Right cardiac atrium (tissue), 5 donors: Measurements from ENCODE around the gene DNAJC17. TPM values are rescaled to one million over a fixed set of nuclear protein-coding genes. Genes with fewer than 3 reads are reported as not detected.
A peak's percentile ranks its signal among the peaks of the same experiment; 100 is the strongest.

ENCODE experiments used
- ATAC-seq, 2 donors: fragments of 200-7000 bp; cut with Tn5 transposase; one replicate each; pipeline versions ENCODE4 v1.8.0 to v1.9.1; 2020; ENCODE audit warnings: moderate library complexity in 2 of 2, mild to moderate bottlenecking in 1 of 2
- DNase-seq, 3 donors: peaks; one replicate each; pipeline ENCODE4 v3.0.0-alpha.2; 2020
- H3K27ac ChIP-seq: one replicate; pipeline ENCODE4 v1.5.1; 2013; ENCODE audit warnings: mild to moderate bottlenecking, low read length, control low read depth, moderate library complexity
- H3K27me3 ChIP-seq: one replicate; pipeline ENCODE4 v1.6.1; 2013; ENCODE audit not compliant: control insufficient read depth, insufficient read depth
- H3K4me1 ChIP-seq: one replicate; pipeline ENCODE4 v1.6.1; 2013; ENCODE audit warnings: low read length; ENCODE audit not compliant: control insufficient read depth, insufficient read depth
- H3K4me3 ChIP-seq: one replicate; pipeline ENCODE4 v1.5.1; 2013; ENCODE audit warnings: low read length, control low read depth
- H3K9me3 ChIP-seq: one replicate; pipeline ENCODE4 v1.6.1; 2013; ENCODE audit warnings: low read length; ENCODE audit not compliant: control insufficient read depth
- WGBS: extraction: QIAGEN DNeasy Blood & Tissue Kit; methylation state at CpG from one replicate; pipeline ENCODE4 v1.1.7; 2013; 5-methylcytosine and 5-hydroxymethylcytosine counted together
- intact Hi-C, 4 donors: fragments of 100-400 bp; cut with DNase I; formaldehyde crosslinking; loops; one replicate each; pipeline versions ENCODE4 v1.11.0 to v1.14.0; 2022 to 2023
- polyA plus RNA-seq: library from polyadenylated mRNA; stranded (reverse); fragments of 200-250 nt; gene quantifications from one replicate; pipeline ENCODE4 v1.2.3, GENCODE V29; 2013
- total RNA-seq, 4 donors: library from RNA; stranded (reverse); fragmentation: NEBNext Ultra II Directional; extraction: Animal tissue kit (Norgen Biotek cat#: 25700); gene quantifications; one replicate each; pipeline ENCODE4 v1.2.1, GENCODE V29; 2021
- donor health status: healthy with polysubstance abuse.
- donor health status: DM: no; HTN: yes; CAD: no.
- donor health status: DM: no; HTN: no; CAD: no.
- donor health status: DM: no; HTN: yes; CAD: no; lungs with severe emphysema.
- donor health status: DM: yes; HTN: yes; CAD: no.

The DNAJC17 gene
- total and polyA plus RNA-seq, 5 donors: 17.1 to 30.6 (median 19.2) TPM

DNA sequence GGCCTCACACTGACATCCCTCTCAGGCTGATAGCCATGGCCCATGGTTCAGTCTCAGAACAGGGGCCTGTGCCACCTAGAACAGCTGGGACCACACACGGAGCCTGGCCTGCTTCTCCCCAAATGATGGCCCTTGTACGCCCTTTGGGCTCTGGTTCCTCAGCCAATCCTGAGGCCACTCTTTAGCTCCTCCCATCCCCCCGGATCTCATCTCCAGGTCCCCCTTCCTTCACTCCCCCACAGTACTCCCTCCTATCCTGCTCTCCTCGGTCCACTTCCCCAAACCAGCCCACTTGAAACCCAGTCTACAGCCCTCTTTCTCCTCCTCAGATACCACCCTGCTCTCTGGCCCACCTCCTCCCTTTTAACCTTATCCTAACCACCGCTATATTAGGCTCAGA lies 18.2 kb downstream of the DNAJC17 start:
- peaks cover 7% of the 10 kb centered on the region for H3K4me1 ChIP-seq
- no peaks in the 10 kb centered on the region for H3K27me3 ChIP-seq
- no peak for DNase-seq
- no peak for ATAC-seq
- 74% methylated on average over 5 of the region's 5 CpGs for WGBS
- intact Hi-C loops: no loop called here
- H3K27ac ChIP-seq: no peak overlapping the region
- no peak overlapping the region for H3K4me3 ChIP-seq
- H3K9me3 ChIP-seq: no peaks in the 10 kb centered on the region

GRCh38 chr15:40787991-40788390 lies 19.3 kb downstream of the DNAJC17 start:
- ATAC-seq (no peak), DNase-seq (no peak)
- Histone ChIP-seq H3K27me3 (no peaks in the 10 kb centered on the region), H3K9me3 (no peaks in the 10 kb centered on the region), H3K4me1 (peaks cover 7% of the 10 kb centered on the region), H3K4me3 (no peak overlapping the region), H3K27ac (no peak overlapping the region)
- intact Hi-C loops: no loop called here
- 57% methylated on average over 6 of the region's 6 CpGs for WGBS

- WGBS: 42% methylated on average over 4 of the region's 4 CpGs
- intact Hi-C loops: no loop called here
- ATAC-seq (peak; percentile 22 to 43), DNase-seq (no peak)
- Histone ChIP-seq H3K4me3 (no peak overlapping the region), H3K4me1 (peaks cover 7% of the 10 kb centered on the region), H3K9me3 (no peaks in the 10 kb centered on the region), H3K27me3 (no peaks in the 10 kb centered on the region), H3K27ac (no peak overlapping the region)
Measured at GRCh38 chr15:40787344-40787841, 19.9 kb downstream of the DNAJC17 start.

- Histone ChIP-seq H3K27me3 (no peaks in the 10 kb centered on the region), H3K9me3 (no peaks in the 10 kb centered on the region), H3K4me1 (peaks cover 7% of the 10 kb centered on the region), H3K27ac (no peak overlapping the region), H3K4me3 (no peak overlapping the region)
- intact Hi-C loops: no loop called here
- ATAC-seq (no peak), DNase-seq (no peak)
- WGBS: 92% methylated on average over 2 of the region's 2 CpGs
Measured at GRCh38 chr15:40785814-40786213, 21.5 kb downstream of the DNAJC17 start.

DNA sequence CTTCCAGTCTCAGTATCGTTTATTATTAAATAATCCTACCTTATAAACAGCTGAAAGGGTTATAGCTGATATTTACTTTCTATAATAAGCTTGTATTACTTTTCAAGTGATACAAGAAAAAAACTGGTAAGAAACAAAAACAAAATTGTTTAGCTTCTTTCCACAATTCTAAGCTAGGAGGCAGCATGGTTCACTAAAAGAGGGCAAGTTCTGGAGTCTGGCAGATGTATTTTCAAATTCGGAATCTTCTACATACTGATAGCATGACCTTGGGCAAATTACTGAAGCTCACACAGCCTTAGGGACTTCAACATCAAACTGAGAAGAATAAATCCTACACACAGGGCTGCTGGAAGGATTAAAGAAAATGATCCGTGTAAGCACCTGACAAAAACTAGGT lies 22.1 kb downstream of the DNAJC17 start:
- Histone ChIP-seq H3K27ac (no peak overlapping the region), H3K27me3 (no peaks in the 10 kb centered on the region), H3K4me3 (no peak overlapping the region), H3K9me3 (no peaks in the 10 kb centered on the region), H3K4me1 (peaks cover 7% of the 10 kb centered on the region)
- no peak for DNase-seq
- ATAC-seq: no peak
- intact Hi-C loops: no loop called here
- 64% methylated on average over 3 of the region's 3 CpGs for WGBS

DNA sequence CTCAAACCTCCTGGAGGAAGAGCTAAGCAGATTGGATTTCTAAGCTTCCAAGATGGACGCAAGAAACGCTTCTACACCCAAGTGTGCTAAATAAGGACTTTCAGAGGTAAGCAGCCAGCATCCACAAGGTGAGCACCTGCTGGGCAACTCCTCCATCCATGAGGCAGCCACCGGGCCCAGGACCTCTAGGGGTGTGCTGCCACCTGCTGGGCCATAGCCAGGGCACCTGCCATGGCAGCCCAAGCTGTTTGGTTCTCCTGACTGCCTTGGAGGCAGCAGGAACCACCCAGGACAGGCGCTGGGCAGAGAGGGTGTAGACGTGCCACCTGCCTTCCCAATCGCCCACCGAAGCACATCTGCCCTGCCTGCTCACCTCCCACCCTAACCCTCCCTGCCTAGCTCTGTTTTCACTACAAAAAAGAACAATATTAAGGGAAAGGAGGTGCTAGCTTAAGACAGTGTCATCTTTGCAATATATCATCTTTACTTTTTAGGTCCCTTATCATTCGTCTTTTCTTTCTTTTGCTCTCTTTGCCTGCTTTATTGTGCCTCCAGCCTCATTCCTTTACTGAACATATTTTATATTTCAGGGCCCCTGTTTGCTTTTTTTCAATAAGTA lies 24.6 kb downstream of the DNAJC17 start:
- no peak overlapping the region for H3K4me3 ChIP-seq
- peaks cover 7% of the 10 kb centered on the region for H3K4me1 ChIP-seq
- intact Hi-C loops: no loop called here
- H3K9me3 ChIP-seq: no peaks in the 10 kb centered on the region
- DNase-seq (peak in 2 of 3 donors; percentile 69 to 77), ATAC-seq (peak; percentile 70 to 73)
- H3K27ac ChIP-seq: no peak overlapping the region
- WGBS: 66% methylated on average over 8 of the region's 8 CpGs
- H3K27me3 ChIP-seq: no peaks in the 10 kb centered on the region

GRCh38 chr15:40776537-40777141 lies 30.6 kb downstream of the DNAJC17 start:
- Histone ChIP-seq H3K4me1 (no peaks in the 10 kb centered on the region), H3K9me3 (no peaks in the 10 kb centered on the region), H3K27me3 (no peaks in the 10 kb centered on the region), H3K4me3 (no peak overlapping the region), H3K27ac (no peak overlapping the region)
- ATAC-seq: peak in 1 of 2 donors; percentile 14
- 82% methylated on average over 11 of the region's 11 CpGs for WGBS
- no peak for DNase-seq
- intact Hi-C loops: no loop called here

- H3K27me3 ChIP-seq: no peaks in the 10 kb centered on the region
- no peak overlapping the region for H3K27ac ChIP-seq
- ATAC-seq (no peak), DNase-seq (no peak)
- no peaks in the 10 kb centered on the region for H3K4me1 ChIP-seq
- intact Hi-C loops: no loop called here
- H3K9me3 ChIP-seq: no peaks in the 10 kb centered on the region
- WGBS: 94% methylated on average over 14 of the region's 14 CpGs
- no peak overlapping the region for H3K4me3 ChIP-seq
Measured at GRCh38 chr15:40775740-40776536, 31.3 kb downstream of the DNAJC17 start.

GRCh38 chr15:40775007-40775406 lies 32.3 kb downstream of the DNAJC17 start:
- Histone ChIP-seq H3K9me3 (no peaks in the 10 kb centered on the region), H3K27me3 (no peaks in the 10 kb centered on the region), H3K4me1 (peaks cover under 1% of the 10 kb centered on the region), H3K4me3 (no peak overlapping the region), H3K27ac (no peak overlapping the region)
- 94% methylated on average over 10 of the region's 10 CpGs for WGBS
- intact Hi-C loops: no loop called here
- ATAC-seq: no peak
- DNase-seq: no peak

GRCh38 chr15:40773902-40774301 lies 33.4 kb downstream of the DNAJC17 start:
- no peaks in the 10 kb centered on the region for H3K27me3 ChIP-seq
- no peak for DNase-seq
- H3K9me3 ChIP-seq: no peaks in the 10 kb centered on the region
- ATAC-seq: no peak
- intact Hi-C loops: no loop called here
- 93% methylated on average over 6 of the region's 6 CpGs for WGBS
- H3K27ac ChIP-seq: no peak overlapping the region
- peaks cover 3% of the 10 kb centered on the region for H3K4me1 ChIP-seq
- no peak overlapping the region for H3K4me3 ChIP-seq

- Histone ChIP-seq H3K4me1 (peaks cover 3% of the 10 kb centered on the region), H3K27ac (no peak overlapping the region), H3K9me3 (no peaks in the 10 kb centered on the region), H3K4me3 (no peak overlapping the region), H3K27me3 (no peaks in the 10 kb centered on the region)
- intact Hi-C loops: no loop called here
- DNase-seq (no peak), ATAC-seq (no peak)
- WGBS: 90% methylated on average over 8 of the region's 8 CpGs
Measured at GRCh38 chr15:40773496-40773895, 33.8 kb downstream of the DNAJC17 start.
